Sigmoid colon (tissue), 4 donors: ENCODE results near the gene KLHL13.

Source experiments
- POLR2A ChIP-seq, 2 donors: fragments of 450-650 bp; IDR thresholded peaks; one replicate each; pipeline ENCODE4 v1.6.1; 2016; ENCODE audit warnings: antibody characterized with exemption in 2 of 2, mild to moderate bottlenecking in 2 of 2, moderate library complexity in 2 of 2
- POLR2AphosphoS5 ChIP-seq, 4 donors: sonication (generic); formaldehyde crosslinking; IDR thresholded peaks; one replicate each; pipeline ENCODE4 v1.6.1; 2017; ENCODE audit warnings: antibody characterized with exemption in 4 of 4
- TF ChIP-seq, protein P1 (sequence below), 4 experiments: fragments of 450-650 bp in 3 of 4; fragments of 200-600 bp in 1 of 4; IDR thresholded peaks; one replicate each; pipeline ENCODE4 v1.5.1; 2016 to 2019; ENCODE audit warnings: antibody characterized with exemption in 4 of 4, mild to moderate bottlenecking in 3 of 4, moderate library complexity in 2 of 4

DNA sequence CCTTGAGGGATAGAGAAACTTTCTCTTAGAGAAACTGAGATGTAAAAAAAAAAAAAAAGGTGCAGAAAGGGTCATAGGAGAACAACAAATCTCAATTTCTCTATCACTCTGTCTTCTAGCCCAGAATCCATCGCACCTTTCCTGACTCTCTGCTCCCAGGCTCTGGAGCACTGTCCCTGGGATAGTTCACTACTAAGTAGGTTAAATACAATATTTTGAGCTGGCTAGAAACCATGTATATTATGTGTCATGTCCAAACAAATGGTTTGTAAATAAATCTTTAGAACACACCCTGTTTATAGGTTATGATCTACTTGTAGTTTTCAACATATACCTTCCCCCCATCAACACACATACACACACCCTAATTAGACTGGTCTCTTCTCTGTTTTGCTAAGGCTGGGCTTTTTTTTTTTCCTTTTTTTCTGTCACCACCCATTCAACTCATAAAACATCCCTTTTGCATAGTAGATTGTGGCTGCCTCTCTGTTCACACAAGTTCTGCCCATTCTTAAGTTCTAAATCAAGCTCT is 124.4 kb downstream of the KLHL13 start:
- TF ChIP-seq, protein P1, sequence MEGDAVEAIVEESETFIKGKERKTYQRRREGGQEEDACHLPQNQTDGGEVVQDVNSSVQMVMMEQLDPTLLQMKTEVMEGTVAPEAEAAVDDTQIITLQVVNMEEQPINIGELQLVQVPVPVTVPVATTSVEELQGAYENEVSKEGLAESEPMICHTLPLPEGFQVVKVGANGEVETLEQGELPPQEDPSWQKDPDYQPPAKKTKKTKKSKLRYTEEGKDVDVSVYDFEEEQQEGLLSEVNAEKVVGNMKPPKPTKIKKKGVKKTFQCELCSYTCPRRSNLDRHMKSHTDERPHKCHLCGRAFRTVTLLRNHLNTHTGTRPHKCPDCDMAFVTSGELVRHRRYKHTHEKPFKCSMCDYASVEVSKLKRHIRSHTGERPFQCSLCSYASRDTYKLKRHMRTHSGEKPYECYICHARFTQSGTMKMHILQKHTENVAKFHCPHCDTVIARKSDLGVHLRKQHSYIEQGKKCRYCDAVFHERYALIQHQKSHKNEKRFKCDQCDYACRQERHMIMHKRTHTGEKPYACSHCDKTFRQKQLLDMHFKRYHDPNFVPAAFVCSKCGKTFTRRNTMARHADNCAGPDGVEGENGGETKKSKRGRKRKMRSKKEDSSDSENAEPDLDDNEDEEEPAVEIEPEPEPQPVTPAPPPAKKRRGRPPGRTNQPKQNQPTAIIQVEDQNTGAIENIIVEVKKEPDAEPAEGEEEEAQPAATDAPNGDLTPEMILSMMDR (IDR thresholded peaks at IDR 0.05) = no peak
- TF ChIP-seq POLR2AphosphoS5 (IDR thresholded peaks at IDR 0.05) = no peak
- no peak for TF ChIP-seq POLR2A (IDR thresholded peaks at IDR 0.05)
